ENCODE measurements around the gene CKAP2.
"Not testable (repeated sequence)": the region's sequence is repeated elsewhere in the genome, so short reads cannot be mapped to it uniquely, and the experiment has no call there.

Gene CKAP2, protein sequence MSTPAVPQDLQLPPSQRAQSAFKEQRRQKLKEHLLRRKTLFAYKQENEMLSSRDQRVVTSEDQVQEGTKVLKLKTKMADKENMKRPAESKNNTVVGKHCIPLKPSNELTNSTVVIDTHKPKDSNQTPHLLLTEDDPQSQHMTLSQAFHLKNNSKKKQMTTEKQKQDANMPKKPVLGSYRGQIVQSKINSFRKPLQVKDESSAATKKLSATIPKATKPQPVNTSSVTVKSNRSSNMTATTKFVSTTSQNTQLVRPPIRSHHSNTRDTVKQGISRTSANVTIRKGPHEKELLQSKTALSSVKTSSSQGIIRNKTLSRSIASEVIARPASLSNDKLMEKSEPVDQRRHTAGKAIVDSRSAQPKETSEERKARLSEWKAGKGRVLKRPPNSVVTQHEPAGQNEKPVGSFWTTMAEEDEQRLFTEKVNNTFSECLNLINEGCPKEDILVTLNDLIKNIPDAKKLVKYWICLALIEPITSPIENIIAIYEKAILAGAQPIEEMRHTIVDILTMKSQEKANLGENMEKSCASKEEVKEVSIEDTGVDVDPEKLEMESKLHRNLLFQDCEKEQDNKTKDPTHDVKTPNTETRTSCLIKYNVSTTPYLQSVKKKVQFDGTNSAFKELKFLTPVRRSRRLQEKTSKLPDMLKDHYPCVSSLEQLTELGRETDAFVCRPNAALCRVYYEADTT

DNA sequence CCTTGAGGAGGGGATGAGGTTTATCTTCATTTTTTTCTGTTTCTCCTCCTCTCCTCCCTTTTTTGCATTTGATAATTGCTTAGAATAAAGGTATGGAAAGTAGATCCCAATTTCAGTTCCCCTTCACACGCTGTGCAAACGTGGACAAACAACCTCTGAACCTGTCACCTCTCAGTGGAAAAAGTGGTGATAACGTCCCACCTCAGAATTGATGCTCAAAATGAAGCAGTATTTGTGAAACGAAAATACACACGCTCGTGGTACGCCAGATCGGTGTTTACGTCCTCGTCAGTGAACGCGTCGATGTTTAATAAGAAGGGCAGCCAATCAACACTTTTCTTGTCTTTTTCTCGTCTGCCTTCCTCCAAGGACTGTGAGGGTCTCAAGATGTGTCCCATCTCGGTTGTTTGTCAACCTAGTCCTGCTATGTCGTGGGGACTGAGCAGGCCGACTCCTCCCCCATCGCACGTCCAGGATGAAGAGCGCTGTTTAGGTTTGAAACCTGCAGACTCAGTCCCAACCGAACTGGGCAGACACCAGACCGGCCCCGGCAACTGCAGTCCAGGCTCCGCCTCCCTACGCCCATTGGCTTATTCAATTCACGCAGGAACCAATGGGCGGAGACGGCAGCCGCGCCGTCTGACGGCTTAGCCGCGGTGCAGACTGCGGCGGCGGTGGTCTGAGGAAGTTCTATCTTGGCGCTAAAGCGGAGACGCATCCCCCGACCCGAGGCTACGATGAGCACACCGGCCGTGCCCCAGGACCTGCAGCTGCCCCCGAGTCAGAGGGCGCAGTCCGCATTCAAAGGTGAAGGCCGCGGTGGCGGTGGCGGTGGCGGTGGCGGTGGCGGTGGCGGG lies at the start of gene CKAP2:
CKAP2 (plus strand) TSS at position 659 of the 857 bp plus-strand sequence; CDS start at position 738, 79 bp downstream.
- DNase-seq = peak; percentile 94

DNA sequence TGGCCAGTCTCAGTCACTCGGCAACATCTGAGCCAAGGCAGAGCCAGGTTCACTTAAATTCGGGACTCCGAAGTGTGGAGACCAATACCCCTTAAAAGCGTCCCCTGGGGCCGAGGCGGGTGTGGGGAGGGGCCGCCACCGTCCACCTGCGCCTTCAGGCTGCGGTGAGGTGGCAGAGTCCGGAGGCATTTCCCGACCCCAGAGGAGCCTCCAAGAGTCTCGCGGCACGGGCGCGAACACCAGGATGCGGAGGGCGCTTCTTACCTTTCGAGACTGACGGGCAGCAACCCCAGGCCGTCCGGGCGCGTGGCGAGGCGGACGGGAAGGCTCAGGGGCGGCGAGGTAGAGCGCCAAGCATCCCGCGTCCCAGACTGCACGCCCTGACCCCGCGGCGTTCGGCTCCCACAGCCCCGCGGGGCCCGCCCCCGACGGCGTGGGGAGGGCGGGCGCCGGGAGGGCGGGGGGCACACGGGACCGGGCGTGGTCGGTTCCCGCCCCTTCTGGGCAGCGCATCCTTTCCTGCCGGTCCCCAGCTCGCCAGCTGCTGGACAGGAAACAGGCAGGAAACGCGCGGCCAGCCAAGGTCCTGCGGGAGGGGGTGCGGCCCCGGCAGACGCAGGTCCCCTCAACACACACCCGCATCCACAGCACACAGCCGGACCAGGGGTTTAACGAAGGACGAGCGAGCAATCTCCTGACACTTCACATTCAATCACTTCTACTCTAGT lies 49.3 kb upstream of the CKAP2 start, which contains the start of gene THSD1:
THSD1 (minus strand) TSS at position 406 of the 728 bp plus-strand sequence. CDS start 3,572 bp downstream, outside the sequence.
- DNase-seq = no peak

DNA sequence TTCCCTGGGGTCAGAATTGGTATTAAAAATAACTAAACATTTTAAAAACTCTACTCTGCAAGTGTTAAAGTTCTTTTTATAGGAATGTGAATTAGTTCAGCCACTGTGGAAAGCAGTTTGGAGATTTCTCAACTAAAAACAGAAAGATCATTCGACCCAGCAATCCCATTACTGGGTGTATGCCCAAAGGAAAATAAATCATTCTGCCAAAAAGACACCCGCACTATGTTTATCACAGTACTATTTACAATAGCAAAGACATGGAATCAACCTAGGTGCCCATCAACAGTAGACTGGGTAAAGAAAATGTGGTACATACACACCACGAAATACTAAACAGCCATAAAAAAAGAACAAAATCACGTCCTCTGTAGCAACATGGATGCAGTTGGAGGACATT lies 48.6 kb upstream of the CKAP2 start:
- DNase-seq = no peak

DNA sequence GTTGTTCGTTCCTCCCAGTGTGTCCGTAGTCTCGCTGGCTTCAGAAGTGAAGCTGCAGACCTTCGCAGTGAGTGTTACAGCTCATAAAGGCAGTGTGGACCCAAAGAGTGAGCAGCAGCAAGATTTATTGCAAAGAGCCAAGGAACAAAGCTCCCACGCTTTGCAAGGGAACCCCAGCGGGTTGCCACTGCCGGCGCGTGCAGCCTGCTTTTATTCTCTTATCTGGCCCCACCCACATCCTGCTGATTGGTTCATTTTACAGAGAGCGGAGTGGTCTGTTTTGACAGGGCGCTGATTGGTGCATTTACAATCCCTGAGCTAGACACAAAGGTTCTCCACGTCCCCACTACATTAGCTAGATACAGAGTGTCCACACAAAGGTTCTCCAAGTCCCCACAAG lies 47.8 kb upstream of the CKAP2 start:
- DNase-seq = not testable (repeated sequence)

DNA sequence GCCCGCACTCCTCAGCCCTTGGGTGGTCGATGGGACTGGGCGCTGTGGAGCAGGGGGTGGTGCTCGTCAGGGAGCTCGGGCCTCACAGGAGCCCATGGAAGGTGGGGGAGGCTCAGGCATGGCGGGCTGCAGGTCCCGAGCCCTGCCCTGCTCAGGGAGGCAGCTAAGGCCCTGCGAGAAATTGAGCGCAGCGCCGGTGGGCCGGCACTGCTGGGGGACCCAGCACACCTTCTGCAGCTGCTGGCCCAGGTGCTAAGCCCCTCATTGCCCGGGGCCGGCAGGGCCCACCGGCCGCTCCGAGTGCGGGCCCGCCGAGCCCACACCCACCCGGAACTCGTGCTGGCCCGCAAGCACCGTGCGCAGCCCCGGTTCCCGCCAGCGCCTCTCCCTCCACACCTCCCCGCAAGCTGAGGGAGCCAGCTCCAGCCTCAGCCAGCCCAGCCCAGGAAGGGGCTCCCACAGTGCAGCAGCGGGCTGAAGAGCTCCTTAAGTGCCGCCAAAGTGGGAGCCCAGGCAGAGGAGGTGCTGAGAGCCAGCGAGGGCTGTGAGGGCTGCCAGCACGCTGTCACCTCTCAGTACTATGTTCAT lies 47.1 kb upstream of the CKAP2 start:
- not testable (repeated sequence) for DNase-seq

DNA sequence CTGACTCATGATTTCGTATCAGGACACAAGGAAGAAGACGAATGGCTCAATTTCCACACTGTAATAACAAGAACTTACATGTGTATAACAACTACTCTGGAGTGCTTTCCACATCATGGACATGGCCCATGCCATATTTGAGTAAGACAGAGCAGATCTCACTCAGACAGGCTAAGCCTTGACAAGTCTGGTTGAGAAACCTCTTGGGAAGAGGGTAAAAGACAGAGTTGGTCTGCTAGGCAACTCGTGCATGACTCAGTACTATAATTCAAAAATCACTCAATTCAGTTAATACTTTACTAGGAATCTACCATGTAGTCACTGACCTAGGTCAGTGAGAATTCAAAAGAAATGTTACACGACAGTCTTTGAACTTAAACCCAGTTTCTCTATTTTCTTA lies 43.6 kb upstream of the CKAP2 start:
- no peak for DNase-seq

DNA sequence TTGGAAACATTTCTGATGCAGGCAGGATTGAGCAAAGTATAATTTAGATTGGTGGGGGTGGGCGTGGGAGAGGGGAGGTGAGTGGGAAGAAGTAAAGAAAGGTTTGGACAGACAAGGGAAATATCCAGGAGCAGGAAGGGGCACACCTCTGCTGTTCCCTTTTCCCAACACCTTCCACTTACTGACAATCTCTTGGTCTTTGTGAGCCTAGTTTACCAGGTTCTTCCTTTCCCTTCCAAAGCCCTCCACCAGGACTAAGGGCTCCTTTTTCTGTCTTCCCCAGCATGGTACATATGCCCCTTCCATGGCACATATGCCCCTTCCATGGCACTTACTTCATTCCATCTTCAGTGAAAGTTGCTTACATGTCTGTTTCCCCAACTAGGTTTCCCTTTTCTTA lies 43.1 kb upstream of the CKAP2 start:
- DNase-seq = no peak

DNA sequence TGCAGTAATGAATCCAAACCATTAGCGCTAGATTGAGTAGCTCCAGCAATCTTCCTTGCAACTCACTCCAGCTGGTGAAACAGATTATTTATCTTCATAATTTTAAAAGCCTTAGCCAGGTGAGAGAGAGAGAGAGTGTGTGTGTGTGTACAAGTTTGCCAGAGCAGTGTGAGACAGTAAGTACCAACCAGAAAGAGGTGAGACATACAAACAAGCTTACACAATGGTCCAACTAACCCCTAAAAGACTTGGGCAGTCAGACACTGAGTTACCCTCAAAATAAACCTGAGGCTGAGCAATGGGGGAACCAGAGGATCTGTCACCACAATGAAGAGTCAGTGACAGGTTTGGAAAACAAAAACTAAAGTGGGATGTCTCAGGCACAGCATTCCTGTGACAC lies 41.2 kb upstream of the CKAP2 start:
- DNase-seq = no peak

DNA sequence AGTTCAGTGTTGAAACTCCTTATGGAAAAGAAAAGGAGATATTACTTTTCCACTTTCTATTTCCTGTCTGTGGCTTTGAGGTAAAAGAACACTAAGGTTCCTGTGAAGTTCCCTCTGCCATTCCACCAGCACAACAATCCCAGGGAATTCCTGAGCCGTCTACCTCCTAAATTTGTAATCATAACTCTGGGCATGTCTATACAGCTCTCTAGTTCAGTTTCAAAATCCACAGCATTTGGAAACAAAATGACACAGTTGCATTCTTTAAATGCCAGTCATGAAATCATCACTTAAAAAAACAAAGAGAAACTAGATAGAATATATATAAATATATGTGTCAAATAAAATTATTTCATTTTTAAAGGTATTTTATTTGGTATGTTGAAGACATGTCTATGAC lies 40.3 kb upstream of the CKAP2 start:
- DNase-seq = no peak

DNA sequence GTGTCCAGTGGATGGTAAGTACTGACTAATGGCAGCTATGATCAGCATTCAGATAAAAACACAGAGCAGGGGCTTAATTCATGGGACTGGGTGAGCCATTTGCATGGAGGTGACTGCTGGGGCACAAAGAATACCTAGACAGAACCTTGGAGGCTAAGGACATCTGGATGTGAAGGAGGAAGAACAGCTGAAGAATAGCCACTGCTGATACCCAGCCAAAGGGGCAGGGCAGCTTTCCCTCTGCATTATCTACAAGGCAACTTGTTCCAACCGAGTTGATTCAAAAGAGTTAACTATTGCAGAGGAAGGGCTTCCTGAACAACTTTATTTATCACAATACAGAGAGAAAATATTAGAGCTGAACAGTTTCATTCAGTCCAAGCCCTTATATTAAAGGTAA lies 36.2 kb upstream of the CKAP2 start:
- DNase-seq = no peak

DNA sequence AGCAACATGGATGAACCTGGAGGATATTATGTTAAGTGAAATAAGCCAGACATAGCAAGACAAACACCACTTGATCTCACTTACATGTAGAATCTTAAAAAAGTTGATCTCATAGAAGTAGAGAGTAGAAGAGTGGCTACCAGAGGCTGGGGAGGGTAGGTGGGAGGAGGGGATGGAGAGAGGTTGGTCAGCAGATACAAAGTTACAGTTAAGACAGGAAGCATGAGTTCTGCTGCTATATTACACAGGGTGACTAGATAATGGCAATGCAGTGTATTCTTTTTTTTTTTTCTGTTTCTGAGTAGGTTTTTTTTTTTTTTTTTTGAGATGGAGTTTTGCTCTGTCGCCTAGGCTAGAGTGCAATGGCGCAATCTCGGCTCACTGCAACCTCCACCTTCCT lies 34.1 kb upstream of the CKAP2 start:
- DNase-seq = no peak

DNA sequence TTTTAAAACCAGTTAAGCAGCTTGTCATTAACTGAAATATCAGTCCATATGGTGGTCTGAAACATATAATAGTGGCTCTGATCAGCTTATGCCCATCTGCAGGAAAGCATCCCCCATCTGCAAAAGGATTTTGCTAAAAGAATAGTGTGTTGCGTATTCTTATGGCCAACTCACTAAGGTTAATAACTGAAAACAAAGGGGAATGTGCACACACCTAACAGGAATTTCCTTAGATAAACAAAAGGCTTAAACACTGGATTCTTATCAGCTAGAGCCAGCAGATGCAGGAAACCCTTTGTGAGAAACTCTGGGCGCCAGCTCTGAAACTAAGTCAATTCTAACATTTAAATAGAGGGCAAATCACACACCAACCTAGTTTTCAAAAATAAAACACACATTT lies 27.0 kb upstream of the CKAP2 start:
- DNase-seq = no peak

DNA sequence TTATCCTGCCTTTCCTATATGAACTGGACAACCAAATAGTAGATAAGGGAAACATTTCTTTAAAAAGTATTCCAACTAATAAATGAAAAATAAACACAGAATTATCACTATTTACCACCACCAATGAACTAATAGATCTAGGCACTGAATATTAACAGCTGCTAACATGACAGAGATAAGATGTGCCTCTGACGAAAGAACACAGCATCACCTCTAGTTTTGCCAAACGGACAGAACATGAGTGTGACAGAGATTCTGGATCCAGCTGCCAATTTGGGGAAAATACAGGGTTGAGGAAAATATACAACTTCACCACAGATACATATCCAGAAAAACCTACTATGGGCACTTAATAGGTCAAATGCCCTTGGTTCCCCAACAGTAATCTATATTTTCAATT lies 22.8 kb upstream of the CKAP2 start:
- DNase-seq = no peak

DNA sequence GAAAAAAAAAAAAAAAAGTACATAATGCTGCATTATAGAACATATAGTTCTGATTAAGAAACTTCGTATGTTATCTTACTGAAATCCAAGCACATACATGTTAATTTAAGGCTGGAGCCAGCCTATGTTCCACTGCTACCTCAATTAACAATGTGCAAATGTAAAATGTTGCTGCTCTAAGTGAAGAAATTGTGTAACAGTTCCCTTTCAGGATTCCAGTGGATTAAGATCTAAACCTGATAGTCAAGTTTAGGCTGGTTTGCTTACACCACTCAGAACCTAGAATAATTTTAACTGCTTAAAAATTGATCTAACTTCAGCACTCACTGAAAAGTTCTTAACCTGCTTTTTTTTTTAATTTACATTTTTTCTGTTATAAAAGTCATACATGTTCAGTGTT lies 9.0 kb upstream of the CKAP2 start:
- no peak for DNase-seq

DNA sequence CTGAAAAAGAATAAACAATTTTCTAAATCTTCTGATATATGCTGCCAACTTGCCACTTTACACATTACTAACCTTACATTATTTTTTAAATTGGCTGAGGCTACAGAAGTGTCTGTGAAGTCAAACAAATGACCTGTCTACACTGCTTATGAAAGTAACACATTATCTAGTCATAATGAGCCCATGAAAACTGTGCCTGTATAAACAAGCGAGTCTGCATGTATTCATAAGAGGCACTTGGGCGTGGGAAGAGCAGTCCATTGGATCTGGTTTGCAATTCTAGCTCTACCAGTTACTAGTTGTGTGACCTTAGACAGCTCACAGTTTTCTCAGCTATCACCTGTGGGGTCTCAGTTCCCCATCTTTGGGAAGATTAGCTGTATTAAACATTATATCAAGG lies 7.9 kb upstream of the CKAP2 start:
- no peak for DNase-seq

DNA sequence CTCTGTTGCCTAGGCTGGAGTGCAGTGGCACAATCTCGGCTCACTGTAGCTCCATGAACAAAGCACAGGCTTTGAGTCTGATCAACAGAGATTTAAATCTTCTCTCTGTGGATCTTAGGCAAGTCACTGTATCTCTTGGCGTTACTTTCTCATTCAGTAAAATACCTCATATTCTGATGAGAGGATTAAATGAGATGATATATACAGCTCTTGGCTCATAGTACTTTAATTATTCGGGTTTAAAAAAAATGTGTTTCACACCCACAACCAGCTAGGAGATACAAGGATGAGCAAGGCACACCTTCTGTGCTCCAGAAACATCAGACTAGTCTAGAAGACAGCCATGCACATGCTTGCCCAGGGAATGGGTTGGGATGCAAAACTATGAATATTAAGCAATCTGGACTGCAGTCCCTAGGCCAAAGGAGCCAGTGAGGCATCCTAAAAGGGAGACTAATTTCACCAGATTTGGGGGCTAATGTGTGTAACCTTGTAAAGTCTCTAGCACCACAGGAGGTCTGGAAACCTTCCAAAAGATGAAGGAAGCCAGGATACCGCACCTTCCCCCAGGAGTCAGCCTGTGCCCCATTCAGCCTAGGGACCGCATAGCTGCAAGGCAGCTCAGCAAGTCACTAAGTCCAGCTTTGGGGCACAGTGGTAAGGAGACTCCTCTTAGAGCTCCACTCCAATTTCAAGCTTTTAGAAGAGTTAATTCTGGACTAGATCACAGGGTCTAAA lies 7.3 kb upstream of the CKAP2 start:
- DNase-seq = no peak

DNA sequence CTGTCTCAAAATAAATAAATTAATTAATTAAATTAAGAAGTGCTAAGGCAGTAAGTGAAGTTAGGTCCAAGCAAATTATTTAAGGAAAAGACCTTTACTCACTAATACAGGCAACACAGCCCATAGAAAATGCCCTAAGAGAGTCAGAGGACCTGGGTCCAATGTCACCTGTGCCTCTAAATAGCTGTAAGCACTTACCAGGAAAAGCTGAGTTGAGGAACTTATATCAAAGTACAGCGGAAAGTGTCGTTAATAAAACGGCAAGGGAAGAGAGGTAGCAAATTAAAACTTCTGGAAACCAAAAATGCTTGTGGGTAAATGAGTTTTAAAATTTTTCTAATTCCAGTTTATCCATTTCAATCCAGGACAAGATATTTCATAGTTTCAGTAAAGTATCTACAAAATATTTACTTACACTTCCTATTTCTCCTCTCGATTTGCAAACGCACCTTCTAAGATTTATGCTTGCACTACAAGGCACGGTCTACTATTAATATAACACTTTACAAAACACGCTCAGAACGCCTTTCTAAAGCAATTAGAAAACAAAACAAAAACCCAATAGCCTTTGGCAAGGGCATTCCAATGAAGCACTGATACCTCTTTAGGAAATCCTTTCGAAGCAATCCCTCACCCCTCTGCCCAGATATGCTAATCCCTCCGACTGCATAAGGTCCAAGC lies 5.8 kb upstream of the CKAP2 start:
- no peak for DNase-seq

DNA sequence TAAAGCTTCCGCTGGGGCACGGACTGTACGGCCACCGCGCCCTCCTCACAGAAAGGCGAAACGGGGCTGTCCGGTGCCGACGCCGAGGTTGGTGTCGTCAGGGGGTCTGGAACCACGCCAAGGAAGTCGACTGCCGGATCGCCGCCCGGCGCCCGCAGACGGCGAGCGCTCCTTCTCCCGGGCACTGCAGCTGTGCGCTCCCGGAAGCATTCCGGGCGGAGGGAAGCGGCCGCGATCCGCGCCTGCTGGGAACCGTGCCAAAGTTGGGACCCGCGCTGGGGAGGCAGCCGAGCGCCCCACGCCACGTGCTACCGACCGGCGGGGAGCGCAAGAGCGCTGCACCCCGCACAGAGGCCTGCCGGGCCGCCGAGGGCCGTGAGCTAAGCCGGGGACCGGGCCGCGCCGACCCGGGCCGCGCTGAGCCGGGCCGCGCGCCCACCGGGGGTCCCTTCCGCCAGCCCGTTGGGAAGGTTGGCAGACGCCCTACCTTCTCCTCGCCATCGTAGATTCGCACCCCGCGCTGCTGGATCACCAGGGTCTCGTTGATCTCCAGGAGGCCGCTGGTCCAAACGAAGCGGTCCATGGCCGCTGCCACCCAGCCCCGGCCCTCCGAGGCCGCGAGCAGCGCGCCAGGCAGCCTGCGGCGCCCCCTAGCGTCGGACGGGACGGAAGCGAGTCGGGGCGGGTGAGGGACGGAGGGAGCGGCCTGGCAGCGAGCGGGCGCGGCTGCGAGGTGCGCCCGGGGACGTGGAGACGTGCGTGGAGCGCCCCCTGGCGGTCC lies 5.1 kb upstream of the CKAP2 start, which contains the start of gene VPS36:
VPS36 (minus strand) TSS at position 623 of the 781 bp plus-strand sequence; CDS start at position 583, 40 bp downstream.
- peak; percentile 94 for DNase-seq

DNA sequence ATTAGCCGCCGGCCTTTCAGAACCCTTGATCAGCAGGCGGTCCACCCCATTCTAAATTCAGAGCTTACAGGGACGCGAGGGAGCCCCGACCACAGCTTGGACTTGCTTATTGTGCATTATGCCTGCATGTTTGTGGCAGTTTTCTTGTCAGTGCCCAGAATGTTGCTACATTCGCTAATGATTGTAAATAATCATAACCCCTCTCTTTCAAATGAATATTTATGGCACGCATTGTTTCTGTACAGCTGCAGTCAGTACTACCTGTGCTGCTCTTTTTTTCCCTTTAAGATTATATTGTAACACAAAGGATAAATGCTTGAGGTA lies 4.5 kb upstream of the CKAP2 start:
- DNase-seq = no peak

Measured in CD4-positive, alpha-beta T cell treated with Interleukin-15 for 1 hour (primary cell).